Activated CD8-positive, alpha-beta memory T cell treated with anti-CD3 and anti-CD28 coated beads, Interleukin-2, amount 50 U/mL, for 1 hour (primary cell): ENCODE data around the gene ECE1.

ENCODE experiments used
- DNase-seq: peaks from one replicate; pipeline ENCODE4 v3.0.0-alpha.2; 2020; ENCODE audit errors: extremely low read depth

ECE1 gene

DNA sequence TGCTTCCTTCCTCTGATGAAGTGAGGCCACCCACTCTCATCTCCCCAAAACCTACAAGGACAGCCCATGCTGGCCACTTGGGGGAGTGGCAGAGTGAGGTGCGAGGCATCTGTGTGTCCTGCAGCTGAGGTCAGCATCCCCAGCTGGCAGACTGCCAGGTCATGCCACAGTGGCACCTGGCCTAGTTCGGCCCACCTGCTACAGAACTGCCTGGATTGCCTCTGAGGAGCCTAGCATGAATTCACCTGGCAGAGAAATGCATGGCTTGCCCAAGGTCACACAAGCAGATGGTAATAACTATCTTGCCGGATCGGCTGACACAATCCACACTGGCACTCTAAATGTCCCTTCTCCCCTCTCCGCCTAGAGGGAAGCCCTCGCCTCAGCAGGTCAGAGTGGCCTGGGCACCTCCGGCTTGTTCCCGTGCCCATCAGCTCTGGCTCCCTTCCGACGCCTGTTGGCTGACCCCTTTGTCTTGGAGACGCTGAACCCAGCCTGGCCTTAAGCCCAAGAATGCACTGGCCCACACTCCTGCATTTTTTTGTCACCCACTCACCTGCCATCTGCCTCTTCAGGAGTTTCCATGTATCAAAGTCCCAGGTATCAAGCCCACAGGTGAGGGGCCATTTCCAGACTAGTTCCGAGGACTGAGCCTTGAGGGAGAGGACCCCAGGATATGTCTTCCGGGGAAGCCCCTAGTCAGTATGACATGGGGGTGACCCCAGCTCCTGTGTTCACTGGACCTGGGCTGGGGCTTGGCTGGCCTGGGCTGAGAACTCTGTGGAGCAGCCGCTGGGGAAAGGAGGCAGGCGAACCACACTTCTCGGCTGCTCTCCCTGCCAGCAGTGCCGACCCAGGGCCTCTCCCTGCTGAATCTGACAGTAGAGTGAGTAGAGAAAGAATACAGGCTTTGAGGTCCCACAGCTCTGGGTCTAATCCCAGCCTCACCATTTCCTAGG is 21.7 kb downstream of the ECE1 start:
- no peak for DNase-seq

DNA sequence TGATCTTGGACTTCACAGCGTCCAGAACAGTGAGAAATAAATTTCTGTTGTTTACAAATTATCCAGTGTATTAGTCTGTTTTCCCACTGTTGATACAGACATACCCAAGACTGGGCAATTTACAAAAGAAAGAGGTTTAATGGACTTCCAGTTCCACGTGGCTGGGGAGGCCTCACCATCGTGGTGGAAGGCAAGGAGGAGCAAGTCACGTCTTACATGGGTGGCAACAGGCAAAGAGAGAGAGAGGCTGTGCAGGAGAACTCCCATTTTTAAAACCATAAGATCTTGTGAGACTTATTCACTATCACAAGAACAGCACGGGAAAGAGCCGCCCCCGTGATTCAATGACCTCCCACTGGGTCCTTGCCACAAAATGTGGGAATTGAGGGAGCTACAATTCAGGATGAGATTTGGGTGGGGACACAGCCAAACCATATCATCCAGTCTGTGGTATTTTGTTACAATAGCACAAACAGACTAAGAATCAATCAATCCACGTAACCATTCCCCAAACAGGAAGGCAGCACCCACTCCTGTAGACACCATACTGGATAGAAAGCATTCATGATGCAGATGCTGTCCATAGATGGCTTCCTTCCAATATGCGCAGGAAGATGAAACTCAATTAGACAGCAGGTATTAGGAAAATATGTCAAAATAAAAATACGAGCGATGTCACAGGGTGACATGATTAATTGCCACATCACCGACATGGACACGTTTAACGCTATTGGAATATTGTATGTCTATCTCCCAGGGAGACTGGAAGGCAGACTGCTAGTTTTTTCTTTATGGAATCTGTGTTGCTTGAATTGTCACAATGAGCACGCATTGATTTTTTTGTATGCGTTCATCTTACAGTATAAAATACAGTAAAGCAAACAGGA is 22.8 kb downstream of the ECE1 start:
- DNase-seq, result no peak

DNA sequence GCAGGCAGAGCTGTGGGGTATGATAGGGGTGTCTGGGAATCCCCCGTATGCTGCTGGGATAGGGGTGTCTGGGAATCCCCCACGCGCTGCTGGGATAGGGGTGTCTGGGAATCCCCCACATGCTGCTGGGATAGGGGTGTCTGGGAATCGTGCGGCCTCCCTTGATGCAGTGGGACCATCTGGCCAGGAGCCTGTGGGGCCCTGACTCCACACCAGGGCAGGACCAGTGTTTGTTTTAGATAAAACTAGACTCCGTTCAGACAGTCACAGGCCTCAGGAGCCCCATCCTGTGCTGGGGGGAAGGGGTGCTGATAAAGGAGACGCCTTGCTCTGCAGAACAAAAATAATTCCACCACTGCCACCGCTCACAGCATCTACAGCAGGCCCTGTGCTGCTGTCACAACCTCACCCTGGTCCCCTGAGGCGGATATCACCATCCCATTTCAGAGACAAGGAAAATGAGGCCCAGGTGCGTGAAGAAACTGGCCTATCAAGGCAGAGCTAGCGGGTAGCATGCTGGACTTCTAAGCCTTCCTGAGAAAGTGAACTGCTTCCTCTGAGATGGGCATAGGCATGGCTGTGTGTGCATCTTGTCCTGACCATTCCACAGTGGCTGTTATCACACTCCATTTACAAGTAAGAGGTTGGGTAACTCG is 24.0 kb downstream of the ECE1 start:
- DNase-seq, result no peak

DNA sequence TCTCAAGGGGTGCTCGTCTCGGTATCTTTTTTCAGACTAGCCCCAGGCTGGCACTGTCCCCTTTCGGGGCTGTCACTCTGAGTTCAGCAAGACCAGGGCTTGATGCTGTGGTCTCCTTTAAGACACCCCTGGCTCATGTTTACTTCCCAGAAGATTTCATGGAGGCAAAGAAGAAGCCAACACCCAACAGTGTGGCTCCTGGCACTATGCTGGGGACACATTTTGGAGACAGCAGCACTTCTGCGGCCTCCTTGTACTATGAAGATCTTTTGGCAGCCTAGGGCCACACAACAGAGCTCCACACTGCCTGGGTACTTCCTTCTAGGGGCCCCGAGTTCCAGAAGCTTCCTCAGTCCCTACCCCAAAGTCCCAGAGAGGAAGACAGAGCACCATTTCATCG is 24.6 kb downstream of the ECE1 start:
- no peak for DNase-seq

DNA sequence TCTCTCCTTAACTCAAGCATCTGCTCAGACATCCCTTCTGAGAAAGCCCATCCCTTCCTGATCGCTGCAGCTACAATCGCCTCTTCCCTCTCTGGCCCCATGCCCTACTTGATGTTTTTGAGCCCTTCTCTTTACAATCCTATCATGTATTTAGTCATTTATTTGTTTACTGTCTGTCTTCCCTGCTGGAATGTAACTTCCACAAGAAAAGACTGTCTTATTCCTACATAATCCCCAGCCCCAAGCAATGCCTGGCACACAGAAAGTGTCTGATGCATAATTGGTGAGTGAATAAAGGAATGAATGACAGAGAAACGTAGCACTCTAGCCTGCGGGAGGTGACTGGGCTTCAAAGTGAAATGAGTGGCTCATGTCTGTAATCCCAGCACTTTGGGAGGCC is 25.4 kb downstream of the ECE1 start:
- DNase-seq, result no peak

DNA sequence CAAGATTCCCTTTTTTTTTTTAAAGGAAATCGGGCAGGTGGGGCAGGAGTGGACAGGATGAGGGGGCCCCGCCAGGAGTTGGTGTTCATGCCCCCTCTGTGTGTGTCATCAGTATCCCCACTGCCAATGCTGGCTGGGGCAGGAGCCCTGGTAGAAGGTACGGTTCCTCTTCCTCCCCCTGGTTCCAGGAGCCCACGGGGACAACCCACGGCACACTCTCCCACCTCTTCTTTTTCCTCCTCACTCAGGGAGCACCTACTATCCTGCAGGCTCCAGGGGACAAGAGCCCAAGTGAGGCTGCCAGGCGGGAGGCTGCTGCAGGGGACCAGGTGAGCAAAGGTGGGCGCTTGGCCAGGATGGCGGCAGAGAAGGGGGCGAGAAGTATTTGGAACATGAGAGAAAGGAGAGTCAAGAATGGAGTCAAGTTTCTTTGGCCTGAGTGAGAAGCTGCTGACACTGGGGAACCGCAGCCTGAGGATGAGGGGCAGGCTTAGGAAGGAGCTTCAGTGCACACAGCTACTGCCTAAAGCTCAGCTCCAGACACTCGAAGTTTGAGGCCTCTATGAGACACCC is 26.5 kb downstream of the ECE1 start:
- DNase-seq, result no peak

DNA sequence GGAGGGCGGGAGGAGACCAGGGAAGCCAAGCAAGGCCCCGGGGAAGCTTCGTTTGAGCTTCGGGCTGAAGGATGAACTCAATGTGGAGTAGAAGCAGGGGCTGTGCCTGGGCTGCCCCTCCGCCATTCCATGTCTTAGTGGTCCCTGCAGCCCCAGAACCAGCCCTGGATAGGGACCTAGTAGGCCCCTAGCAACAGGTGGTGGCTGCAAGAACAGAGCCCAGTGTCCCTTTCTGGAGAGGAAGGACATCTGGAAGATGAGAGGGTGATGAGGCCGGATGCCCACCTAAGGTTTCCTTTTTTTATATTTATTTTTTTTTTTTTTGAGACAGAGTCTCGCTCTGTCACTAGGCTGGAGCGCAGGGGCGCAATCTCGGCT is 27.2 kb downstream of the ECE1 start:
- no peak for DNase-seq

DNA sequence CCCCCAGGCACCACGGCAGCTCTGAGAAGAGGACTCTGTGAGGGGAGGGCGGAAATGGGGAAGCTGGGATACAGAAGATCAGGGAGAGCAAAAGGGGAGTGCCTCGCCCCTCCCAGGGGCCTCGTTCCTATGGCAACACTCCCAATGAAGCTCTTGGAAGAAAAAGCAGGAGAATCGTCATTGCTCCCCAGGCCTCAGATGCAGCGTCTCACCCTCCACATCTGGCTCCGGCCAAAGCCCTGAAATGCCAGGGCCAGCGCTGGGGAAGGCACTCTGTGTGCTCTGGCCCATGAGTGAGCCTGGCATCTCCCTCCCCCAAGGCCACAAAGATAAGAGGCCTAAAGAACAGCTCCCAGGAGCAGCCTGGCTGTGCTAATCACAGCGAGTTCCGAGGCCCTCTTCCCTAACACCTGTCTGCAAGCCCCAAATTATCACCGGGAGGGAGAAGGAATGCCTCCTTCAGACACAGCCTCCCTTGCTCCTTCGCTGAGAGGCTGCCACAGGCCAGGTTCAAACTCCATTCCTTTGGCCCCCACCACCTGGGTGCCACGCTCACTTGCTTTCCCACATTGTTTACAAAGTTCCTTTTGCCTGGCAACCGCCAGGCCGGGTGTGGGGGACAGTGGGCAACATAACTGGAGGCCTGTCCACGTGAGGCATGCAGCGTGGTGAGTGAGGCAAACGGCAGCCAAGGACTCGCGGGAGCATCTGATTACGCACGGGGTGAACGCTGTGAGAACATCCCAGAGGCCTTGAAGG is 27.8 kb downstream of the ECE1 start:
- DNase-seq, result no peak

DNA sequence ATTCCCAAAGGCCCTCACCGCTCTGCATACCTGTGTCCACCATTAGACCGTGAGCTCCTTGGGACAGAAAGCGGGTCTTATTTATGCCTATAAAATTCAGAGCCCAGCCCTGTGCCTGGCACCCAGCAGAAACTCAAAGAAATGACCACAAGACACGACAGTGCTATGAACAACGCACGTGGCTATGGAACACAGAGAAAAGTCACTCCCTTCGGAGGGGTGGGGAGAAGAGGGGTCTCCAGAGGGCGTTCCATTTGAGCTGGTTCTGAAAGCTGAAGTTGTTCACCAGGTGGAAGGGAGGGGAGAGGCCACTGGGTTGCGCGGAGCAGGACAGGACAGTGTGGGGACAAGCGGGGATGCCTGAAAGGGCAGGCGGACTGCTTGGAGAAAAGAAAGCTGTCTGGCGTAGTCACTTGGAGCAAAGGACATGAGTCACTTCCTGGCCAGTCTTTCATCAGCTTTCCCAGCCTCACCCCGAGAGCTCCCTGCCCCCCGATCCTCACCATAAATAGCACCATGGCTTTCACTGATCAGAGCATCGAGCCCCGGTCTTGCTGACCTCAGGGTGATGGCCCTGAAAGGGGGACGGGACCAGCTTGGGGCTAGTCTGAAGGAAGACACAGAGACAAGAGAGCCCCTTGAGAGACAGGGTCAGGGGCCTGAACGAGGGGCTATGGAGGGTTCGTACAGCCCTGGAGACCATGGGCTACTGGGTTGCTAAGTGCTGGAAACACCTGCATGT is 28.5 kb downstream of the ECE1 start:
- DNase-seq, result no peak

DNA sequence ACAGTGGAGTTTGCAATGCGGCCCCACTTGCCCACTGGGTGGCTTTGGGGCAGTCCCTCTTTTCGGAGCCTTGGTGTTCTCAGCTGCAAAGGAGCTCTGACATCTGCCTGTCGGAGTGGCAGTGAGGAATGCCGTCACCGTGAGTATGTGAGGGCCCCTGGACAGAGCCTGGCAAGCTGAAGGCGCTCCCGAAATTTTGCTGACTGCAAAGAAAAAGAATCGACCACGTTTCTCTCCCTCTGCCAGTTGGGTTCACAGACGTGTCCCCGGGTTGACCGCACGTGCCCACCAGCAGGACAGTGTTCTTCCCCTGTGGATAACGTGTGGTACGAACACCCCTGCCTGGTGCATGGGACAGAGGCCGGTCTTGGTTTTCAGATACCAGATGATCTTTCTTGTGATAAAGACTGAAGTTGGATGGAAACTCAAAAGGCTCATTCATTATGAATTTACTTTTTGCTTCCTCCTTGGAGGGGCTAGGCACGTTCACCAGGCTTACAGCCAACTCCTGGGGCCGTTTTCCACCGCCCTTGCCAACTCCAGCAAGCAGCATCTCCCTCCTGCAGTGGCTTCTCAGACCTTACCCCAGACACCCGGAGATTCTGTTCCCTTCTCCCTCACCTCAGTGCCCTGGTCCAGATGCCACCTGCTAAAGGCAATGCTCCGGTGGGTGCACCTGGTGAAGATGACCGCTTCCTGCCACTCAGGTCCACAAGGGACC is 29.7 kb downstream of the ECE1 start:
- no peak for DNase-seq

DNA sequence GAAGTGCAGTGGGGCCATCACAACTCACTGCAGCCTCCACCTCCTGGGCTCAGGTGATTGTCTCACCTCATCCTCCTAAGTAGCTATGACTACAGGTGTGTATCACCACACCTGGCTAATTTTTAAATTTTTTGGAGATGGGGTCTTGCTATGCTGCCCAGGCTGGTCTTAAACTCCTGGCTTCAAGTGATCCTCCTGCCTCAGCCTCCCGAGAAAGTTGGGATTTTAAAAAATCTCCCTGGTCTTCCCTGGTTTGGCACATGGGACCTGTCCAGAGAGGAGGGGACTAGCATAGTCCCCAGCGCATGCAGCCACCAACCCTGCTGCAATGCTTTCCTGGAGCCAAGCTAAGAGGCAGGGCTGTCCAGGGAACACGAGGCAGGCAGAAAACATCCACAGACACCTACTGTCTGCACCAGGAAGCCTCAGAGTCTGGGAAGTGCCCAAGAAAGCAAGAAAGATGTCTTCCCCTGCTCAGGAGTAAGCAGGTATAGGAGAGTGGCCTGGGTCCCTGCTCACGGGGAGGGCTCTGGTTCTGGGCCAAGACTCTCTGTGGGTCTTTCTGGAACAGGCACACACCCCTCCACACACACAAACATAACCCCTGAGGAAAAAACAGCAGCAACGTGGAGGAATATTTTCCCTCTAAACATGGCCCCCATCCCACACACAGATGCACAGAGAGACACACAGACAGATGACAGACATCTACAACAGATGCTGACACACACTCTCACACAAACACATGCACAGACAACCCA is 30.8 kb downstream of the ECE1 start:
- no peak for DNase-seq

DNA sequence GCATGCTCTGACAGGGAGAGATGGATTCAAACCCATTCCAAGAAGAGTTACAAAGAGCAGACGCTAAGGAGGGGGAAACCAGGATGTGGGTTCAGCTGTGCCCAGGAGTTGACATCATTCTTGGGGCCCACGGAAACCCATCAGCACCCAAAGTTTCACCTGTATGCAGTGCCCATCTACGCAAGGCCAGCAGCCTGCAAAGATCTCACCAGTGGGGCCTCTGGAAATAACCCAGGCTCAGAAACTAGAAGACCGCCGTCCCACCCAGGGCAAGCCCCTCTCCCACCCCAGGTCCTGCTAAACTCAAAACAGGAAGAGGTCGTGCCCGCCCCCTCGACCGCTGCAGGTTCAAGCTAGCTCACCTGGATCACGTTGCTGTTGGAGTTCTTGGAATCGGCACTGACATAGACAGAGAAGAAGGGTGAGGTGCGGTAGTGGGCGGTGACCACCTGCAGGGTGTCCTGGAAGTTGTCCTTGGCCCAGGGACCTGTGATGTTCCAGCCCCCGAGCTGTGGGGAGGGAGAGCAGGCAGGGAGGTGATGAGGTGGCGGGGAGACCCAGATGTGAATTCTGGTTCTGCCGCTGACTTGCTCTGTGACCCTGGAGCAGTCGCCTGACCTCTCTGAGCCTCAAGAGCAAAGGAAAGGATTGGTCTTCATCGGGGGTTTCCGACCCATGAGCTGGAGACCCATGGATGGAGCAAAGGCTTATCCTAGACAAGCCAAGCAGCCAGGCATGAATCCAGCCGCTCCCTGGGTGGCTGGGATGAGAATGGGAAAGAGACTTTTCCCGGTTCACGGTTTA is 31.7 kb downstream of the ECE1 start:
- no peak for DNase-seq

DNA sequence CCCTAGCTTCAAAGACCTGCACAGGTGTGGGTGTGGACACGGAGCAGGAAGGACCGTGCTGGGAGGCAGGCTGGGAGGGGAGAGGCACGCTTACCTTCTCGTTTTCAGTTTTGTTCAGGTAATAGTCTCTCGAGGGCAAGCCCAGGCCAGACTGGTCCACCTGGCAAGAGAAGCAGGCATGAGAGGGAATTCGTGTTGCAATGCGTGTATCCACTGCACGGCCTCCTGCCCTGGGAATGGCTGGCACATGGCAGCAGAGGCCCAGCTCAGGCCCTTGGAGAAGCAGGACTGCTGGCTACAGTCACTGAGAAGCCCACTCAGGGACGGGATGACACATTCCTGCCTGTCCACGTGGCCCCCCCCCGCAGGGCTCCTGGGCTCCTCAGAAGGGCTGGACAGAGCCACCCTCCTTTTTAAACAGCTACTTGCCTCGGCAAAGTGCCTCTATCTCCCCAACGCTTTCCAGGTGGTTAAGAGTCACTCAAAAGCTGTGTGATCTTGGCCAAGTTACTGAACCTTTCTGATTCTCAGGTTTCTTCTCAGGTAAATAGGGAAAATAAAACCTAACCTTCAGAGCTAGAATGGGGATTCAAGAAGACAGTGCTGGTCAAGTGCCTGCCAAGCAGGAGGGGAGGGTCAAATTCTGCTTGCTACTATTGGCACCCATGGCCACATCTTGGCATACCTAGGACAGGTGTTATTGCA is 32.7 kb downstream of the ECE1 start:
- DNase-seq, result no peak

DNA sequence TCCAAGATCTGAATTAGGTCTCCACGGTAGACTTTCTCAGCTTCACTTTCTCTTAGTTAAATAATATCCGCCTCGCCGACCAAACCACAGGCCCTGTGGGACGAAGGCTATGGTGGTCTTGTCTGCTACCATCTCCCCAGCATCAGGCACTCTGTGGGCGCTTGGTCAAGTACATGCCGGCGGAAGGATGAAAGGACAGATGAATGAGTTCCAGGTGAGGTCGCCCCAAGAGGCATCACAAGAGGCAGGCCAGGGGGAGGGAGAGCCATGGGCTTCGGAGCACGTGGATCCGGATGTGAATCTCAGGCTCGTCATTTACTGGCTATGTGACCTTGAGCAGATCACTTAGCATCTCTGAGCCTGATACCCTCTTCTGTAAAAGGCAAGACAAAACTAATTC is 33.5 kb downstream of the ECE1 start:
- no peak for DNase-seq

DNA sequence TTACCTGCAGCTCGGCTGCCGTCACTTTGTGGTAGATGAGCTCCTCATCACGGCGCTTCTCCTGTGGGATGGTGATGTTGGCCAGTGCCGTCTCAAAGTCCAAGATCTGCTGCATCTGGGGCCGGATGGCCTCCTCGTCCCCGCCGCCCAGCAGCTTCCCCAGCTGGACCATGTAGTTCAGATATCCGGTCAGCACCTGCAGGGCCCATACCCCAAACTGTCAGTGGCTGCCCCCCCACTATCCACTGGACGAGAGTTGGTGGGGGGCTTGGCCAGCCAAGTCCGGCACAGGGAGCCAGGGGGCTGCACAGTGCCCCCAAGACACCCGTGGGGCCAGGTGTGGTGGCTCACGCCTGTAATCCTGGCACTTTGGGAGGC is 34.3 kb downstream of the ECE1 start:
- no peak for DNase-seq

DNA sequence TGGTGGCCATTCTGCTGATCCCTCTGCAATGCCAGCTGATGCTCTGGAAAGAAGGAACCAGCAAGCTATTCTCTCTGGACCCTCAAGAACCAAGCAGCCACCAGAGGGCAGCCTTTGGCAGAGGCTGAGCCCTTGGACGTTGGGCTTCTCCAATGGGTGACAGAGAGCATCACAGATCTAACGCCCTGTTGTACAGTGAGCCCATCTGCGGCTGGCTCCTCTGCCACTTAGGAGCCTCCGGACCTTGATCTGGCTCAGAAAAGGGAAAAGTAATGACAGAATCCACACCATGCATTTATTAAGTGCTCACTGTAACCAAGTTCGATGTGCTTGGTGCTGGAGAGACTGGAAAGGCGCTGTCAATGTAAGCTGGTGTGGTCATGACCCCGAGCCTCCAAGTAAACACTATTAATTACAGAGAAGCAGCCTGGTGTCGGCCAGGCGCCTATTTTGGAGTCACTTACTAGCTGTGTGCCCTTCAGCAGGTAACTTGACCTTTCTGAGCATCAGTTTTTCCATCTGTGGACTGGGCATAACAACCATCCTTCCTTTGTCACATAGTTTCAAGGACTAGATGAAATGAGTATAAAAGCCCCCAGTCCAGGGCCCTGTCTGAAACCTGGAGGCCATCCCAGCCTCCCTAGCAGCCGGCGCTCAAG is 34.9 kb downstream of the ECE1 start:
- DNase-seq, result peak; percentile 72

DNA sequence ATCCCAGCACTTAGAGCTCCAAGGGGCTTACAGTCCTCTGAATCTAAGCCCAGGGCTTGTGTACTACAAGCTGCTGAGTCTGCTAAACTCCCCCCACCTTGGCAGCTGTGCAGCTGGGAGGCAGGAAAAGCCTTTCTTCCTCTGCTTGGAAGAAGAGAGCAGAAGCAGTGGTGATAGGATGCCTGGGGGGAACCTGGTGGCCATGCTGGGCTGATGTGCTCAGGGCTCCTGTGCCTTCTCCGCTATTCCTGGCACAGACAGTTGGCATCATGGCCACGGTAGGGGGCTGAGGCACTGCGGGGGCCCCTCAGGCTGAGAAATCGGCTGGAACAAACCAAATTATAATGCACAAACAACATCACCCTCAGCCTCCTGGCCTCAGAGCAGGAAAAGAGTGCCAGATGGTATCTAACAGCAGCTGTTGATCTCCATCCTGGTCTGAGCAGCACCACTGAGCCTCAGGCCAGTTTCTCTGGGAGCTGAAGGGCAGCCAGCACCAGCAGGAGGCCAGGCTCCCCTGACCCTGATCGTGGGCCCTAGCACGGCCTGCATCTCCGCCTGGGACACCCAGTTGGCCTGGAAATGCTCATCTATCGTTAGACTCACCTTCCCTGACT is 35.8 kb downstream of the ECE1 start:
- DNase-seq, result no peak
